CD14-positive monocyte (primary cell): Measurements from ENCODE around the gene TMEM82. TPM values are rescaled to one million over a fixed set of nuclear protein-coding genes. Genes with fewer than 3 reads are reported as not detected.

ENCODE experiments used
- DNase-seq, 3 donors: peaks; one replicate each; pipeline ENCODE4 v3.0.0-alpha.2; 2011 to 2022
- H2AFZ ChIP-seq: 2 replicates; pipeline ENCODE4 v1.6.0; 2012; ENCODE audit warnings: mild to moderate bottlenecking, low read depth, low read length, inconsistent platforms; ENCODE audit not compliant: insufficient read depth, poor library complexity, severe bottlenecking
- H3K27ac ChIP-seq, 2 donors: 1 replicate in 1 of 2; 2 replicates in 1 of 2; pipeline ENCODE4 v1.5.1; 2012 to 2013; ENCODE audit warnings: low read length in 2 of 2, control low read depth in 1 of 2, inconsistent platforms in 1 of 2, low read depth in 1 of 2, mild to moderate bottlenecking in 1 of 2
- H3K27me3 ChIP-seq, 2 donors: one replicate each; pipeline versions ENCODE4 v1.6.0 to v1.6.1; 2011 to 2013; ENCODE audit warnings: low read length in 2 of 2; ENCODE audit not compliant: control insufficient read depth in 2 of 2, insufficient read depth in 2 of 2
- H3K36me3 ChIP-seq, 2 donors: replicated peaks in 1 of 2; 1 replicate in 1 of 2; 2 replicates in 1 of 2; pipeline versions ENCODE4 v1.5.1 to v1.6.1; 2012 to 2013; ENCODE audit warnings: low read length in 2 of 2, control low read depth in 1 of 2, inconsistent platforms in 1 of 2, mild to moderate bottlenecking in 1 of 2; ENCODE audit not compliant: insufficient read depth in 2 of 2, control insufficient read depth in 1 of 2
- H3K4me1 ChIP-seq, 2 donors: 1 replicate in 1 of 2; 2 replicates in 1 of 2; pipeline versions ENCODE4 v1.5.1 to v1.6.1; 2012 to 2013; ENCODE audit warnings: low read length in 2 of 2, control low read depth in 1 of 2, inconsistent platforms in 1 of 2, mild to moderate bottlenecking in 1 of 2, moderate library complexity in 1 of 2; ENCODE audit not compliant: insufficient read depth in 2 of 2, control insufficient read depth in 1 of 2
- H3K4me2 ChIP-seq: replicated peaks from 2 replicates; pipeline ENCODE3; 2012; ENCODE audit warnings: low read length, moderate library complexity, mild to moderate bottlenecking; ENCODE audit not compliant: poor library complexity, severe bottlenecking; ENCODE audit errors: extremely low read depth
- H3K4me3 ChIP-seq, 3 experiments: fragments of 200-600 bp in 1 of 3; sonication (generic) in 1 of 3; replicated peaks in 1 of 3; 1 replicate in 2 of 3; 2 replicates in 1 of 3; pipeline ENCODE4 v1.5.1; 2011 to 2013; ENCODE audit warnings: low read length in 3 of 3, mild to moderate bottlenecking in 3 of 3, control low read depth in 2 of 3, low read depth in 2 of 3, inconsistent platforms in 1 of 3, moderate library complexity in 1 of 3
- H3K79me2 ChIP-seq: 2 replicates; pipeline ENCODE4 v1.6.0; 2012; ENCODE audit warnings: mild to moderate bottlenecking, control low read depth, inconsistent platforms, low read length, moderate library complexity; ENCODE audit not compliant: insufficient read depth
- H3K9ac ChIP-seq: 2 replicates; pipeline ENCODE4 v1.6.0; 2017; ENCODE audit warnings: low read length, mild to moderate bottlenecking; ENCODE audit not compliant: insufficient read depth, poor library complexity, severe bottlenecking
- H3K9me3 ChIP-seq, 2 donors: replicated peaks in 1 of 2; 1 replicate in 1 of 2; 2 replicates in 1 of 2; pipeline versions ENCODE4 v1.5.1 to v1.6.1; 2012 to 2013; ENCODE audit warnings: low read length in 2 of 2, control low read depth in 1 of 2; ENCODE audit not compliant: control insufficient read depth in 1 of 2, insufficient read depth in 1 of 2
- H4K20me1 ChIP-seq: 2 replicates; pipeline ENCODE4 v1.6.0; 2012; ENCODE audit warnings: mild to moderate bottlenecking, low read length, control low read depth, moderate library complexity; ENCODE audit not compliant: insufficient read depth
- H3K27ac Mint-ChIP-seq, 7 donors: one replicate each; pipeline ENCODE4 v1.8.0; 2020; ENCODE audit warnings: mild to moderate bottlenecking in 7 of 7, mixed read lengths in 7 of 7, moderate library complexity in 6 of 7, inconsistent platforms in 2 of 7
- H3K27me3 Mint-ChIP-seq, 3 donors: one replicate each; pipeline ENCODE4 v1.8.0; 2021 to 2022; ENCODE audit warnings: low read depth in 3 of 3, mild to moderate bottlenecking in 3 of 3, mixed read lengths in 3 of 3, moderate library complexity in 3 of 3, inconsistent platforms in 1 of 3
- H3K36me3 Mint-ChIP-seq, 2 donors: one replicate each; pipeline ENCODE4 v1.8.0; 2020; ENCODE audit warnings: mixed read lengths in 2 of 2, inconsistent platforms in 1 of 2, mild to moderate bottlenecking in 1 of 2
- H3K4me1 Mint-ChIP-seq: one replicate; pipeline ENCODE4 v1.8.0; 2020; ENCODE audit warnings: mild to moderate bottlenecking, mixed read lengths
- H3K4me3 Mint-ChIP-seq, 2 donors: one replicate each; pipeline ENCODE4 v1.8.0; 2020; ENCODE audit warnings: mild to moderate bottlenecking in 2 of 2, mixed read lengths in 2 of 2, moderate library complexity in 1 of 2
- H3K9me3 Mint-ChIP-seq, 7 donors: one replicate each; pipeline ENCODE4 v1.8.0; 2020 to 2022; ENCODE audit warnings: mixed read lengths in 7 of 7, mild to moderate bottlenecking in 6 of 7, moderate library complexity in 6 of 7, inconsistent platforms in 2 of 7
- WGBS: methylation state at CpG from one replicate; pipeline ENCODE4 v1.1.5; 2013; ENCODE audit warnings: missing lambda C conversion rate; ENCODE audit not compliant: insufficient coverage; 5-methylcytosine and 5-hydroxymethylcytosine counted together
- intact Hi-C, 2 donors: fragments of 100-400 bp; cut with micrococcal nuclease; formaldehyde crosslinking; loops; one replicate each; pipeline versions ENCODE4 v1.15.0 to v1.15.1; 2023
- polyA plus RNA-seq, 3 donors: library from polyadenylated mRNA; depleted of rRNA in 1 of 3; unstranded in 2 of 3; stranded (reverse) in 1 of 3; fragments of 300-500 nt in 2 of 3; fragments of >200 nt in 1 of 3; fragmentation: Illumina TruSeq in 2 of 3; gene quantifications; 1 replicate in 2 of 3; 2 replicates in 1 of 3; pipeline ENCODE4 v1.2.3, GENCODE V29; 2012 to 2021
- TF ChIP-seq, protein P1 (sequence below): fragments of 200-600 bp; IDR thresholded peaks from one replicate; pipeline ENCODE4 v1.8.0; 2022; ENCODE audit warnings: antibody characterized with exemption, mild to moderate bottlenecking

TMEM82 gene
- polyA plus RNA-seq, 3 donors = not detected

DNA sequence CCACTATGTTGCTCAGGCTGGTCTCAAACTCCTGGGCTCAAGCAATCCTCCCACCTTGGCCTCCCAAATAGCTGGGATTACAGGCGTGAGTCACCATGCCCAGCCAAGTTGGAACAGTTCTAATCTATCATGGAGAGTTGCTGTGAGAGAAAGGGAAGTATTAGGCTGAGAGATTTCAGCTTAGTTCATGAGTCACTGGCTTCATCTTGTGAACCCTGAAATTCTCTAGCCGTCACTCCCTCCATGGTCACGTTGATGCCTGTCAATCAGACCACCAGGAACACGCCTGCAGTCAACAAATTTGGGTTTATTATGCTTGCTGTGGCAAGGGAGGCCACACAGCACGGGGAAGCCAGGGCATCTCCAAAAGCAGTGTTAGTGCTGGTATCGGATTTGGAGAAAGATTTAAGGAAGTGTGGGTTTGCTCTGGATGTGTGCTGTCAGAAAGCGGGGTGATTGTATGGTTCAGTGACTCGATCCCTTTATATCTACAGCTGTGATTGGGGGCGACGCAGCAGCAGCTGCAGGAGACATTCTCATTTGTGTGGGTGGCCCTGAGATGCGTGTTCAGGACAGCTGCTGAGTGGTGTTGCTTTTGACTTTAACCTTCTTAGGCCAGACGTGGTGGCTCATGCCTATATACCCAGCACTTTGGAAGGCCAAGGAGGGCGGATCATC is 46.5 kb downstream of the TMEM82 start:
- peak overlapping the region in 1 of 3 experiments; percentile 19 for H3K4me3 ChIP-seq
- H3K79me2 ChIP-seq = no peaks in the 10 kb centered on the region
- Mint-ChIP-seq H3K4me3 (peak overlapping the region; percentile 22 to 84), H3K27me3 (peaks cover 1 to 14% (median 2%) of the 10 kb centered on the region in 3 donors), H3K9me3 (no peaks in the 10 kb centered on the region), H3K4me1 (peaks cover 6% of the 10 kb centered on the region), H3K27ac (peak overlapping the region in 6 of 7 donors; percentile 30 to 85 (median 58)), H3K36me3 (no peaks in the 10 kb centered on the region)
- H3K36me3 ChIP-seq = no peaks in the 10 kb centered on the region
- H3K4me2 ChIP-seq = peak overlapping the region; percentile 49
- no peak overlapping the region for H3K9ac ChIP-seq
- WGBS = 48% methylated on average over 7 of the region's 13 CpGs
- intact Hi-C loops = no loop called here
- H3K9me3 ChIP-seq = no peaks in the 10 kb centered on the region
- H3K4me1 ChIP-seq = peaks cover 0 to 4% of the 10 kb centered on the region in 2 donors
- H3K27me3 ChIP-seq = no peaks in the 10 kb centered on the region
- peak; percentile 61 to 86 (median 67) for DNase-seq
- H4K20me1 ChIP-seq = no peaks in the 10 kb centered on the region
- no peak overlapping the region for H3K27ac ChIP-seq
- TF ChIP-seq, protein P1, sequence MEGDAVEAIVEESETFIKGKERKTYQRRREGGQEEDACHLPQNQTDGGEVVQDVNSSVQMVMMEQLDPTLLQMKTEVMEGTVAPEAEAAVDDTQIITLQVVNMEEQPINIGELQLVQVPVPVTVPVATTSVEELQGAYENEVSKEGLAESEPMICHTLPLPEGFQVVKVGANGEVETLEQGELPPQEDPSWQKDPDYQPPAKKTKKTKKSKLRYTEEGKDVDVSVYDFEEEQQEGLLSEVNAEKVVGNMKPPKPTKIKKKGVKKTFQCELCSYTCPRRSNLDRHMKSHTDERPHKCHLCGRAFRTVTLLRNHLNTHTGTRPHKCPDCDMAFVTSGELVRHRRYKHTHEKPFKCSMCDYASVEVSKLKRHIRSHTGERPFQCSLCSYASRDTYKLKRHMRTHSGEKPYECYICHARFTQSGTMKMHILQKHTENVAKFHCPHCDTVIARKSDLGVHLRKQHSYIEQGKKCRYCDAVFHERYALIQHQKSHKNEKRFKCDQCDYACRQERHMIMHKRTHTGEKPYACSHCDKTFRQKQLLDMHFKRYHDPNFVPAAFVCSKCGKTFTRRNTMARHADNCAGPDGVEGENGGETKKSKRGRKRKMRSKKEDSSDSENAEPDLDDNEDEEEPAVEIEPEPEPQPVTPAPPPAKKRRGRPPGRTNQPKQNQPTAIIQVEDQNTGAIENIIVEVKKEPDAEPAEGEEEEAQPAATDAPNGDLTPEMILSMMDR = no peak
- peak overlapping the region; percentile 72 for H2AFZ ChIP-seq

DNA sequence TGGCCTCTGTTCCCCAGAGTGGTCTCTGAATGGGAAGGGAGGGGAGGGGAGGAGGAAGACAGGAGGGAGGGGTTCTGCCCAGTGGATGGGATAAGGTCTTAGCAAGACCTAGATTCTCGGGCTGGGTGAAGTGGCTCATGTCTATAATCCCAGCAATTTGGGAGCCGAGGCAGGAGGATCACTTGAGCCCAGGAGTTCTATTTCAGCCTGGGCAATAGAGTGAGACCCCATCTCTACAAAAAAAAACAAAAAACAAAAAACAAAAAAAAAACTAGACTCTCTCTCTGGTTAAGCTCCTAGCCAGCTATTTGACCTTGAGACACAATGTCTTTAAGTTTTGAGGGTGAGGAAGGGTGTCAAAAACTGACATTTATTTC is 53.8 kb downstream of the TMEM82 start:
- Mint-ChIP-seq H3K27ac (peak overlapping the region in 1 of 7 donors; percentile 57), H3K4me3 (no peak overlapping the region), H3K36me3 (no peaks in the 10 kb centered on the region), H3K9me3 (no peaks in the 10 kb centered on the region), H3K27me3 (peaks cover 11 to 30% (median 13%) of the 10 kb centered on the region in 3 donors), H3K4me1 (peaks cover 2% of the 10 kb centered on the region)
- intact Hi-C loops = loop anchor here in 1 of 2 donors (10.0 kb wide), 1 partner anchor 259 kb away; no protein-coding TSS in a partner anchor
- Histone ChIP-seq H2AFZ (no peak overlapping the region), H3K4me3 (no peak overlapping the region), H3K4me1 (no peaks in the 10 kb centered on the region), H3K9me3 (no peaks in the 10 kb centered on the region), H3K4me2 (no peak overlapping the region), H3K36me3 (no peaks in the 10 kb centered on the region), H3K27ac (no peak overlapping the region), H3K9ac (no peak overlapping the region), H4K20me1 (no peaks in the 10 kb centered on the region), H3K79me2 (no peaks in the 10 kb centered on the region), H3K27me3 (no peaks in the 10 kb centered on the region)
- WGBS = no CpG with 5 or more reads among the region's 2 CpGs
- no peak for DNase-seq
- TF ChIP-seq, protein P1 = no peak

Other genes with a start within 250 kb of the TMEM82 start
- 10 to 100 TPM; 15.1 to 21.5 (median 21.0) TPM for gene CASP9, start 218.3 kb upstream of the TMEM82 start, polyA plus RNA-seq
- gene DNAJC16, start 215.7 kb upstream of the TMEM82 start, polyA plus RNA-seq = 1 to 10 TPM; 5.4 to 7.8 (median 6.3) TPM
- not detected for gene AGMAT, start 157.4 kb upstream of the TMEM82 start, polyA plus RNA-seq
- 1 to 10 TPM; 2.5 to 5.4 (median 3.2) TPM for gene DDI2, start 125.0 kb upstream of the TMEM82 start, polyA plus RNA-seq
- 10 to 100 TPM in 1 of 3 donors, 1 to 10 TPM in 2; 4.0 to 79.3 (median 5.8) TPM for gene PLEKHM2, start 58.2 kb upstream of the TMEM82 start, polyA plus RNA-seq
- 1 to 10 TPM in 1 of 3 donors, under 1 TPM in 2; 0.08 to 2.7 (median 0.61) TPM for gene SLC25A34, start 6.2 kb upstream of the TMEM82 start, polyA plus RNA-seq
- not detected for gene FBLIM1, start 16.3 kb downstream of the TMEM82 start, polyA plus RNA-seq
- 1 to 10 TPM; 1.0 to 1.3 (median 1.0) TPM for gene UQCRHL, start 65.2 kb downstream of the TMEM82 start, polyA plus RNA-seq
- gene SPEN, start 105.2 kb downstream of the TMEM82 start, polyA plus RNA-seq = 10 to 100 TPM in 1 of 3 donors, 1 to 10 TPM in 2; 3.1 to 30.9 (median 6.1) TPM
- 10 to 100 TPM in 1 of 3 donors, 1 to 10 TPM in 2; 2.8 to 93.3 (median 7.6) TPM for gene ZBTB17, start 233.6 kb downstream of the TMEM82 start, polyA plus RNA-seq